Keratinocyte (primary cell): ENCODE data around the gene FTL. TPM values are rescaled to one million over a fixed set of nuclear protein-coding genes. Genes with fewer than 3 reads are reported as not detected.
A peak's percentile ranks its signal among the peaks of the same experiment; 100 is the strongest.

Source experiments
- DNase-seq: peaks from one replicate; pipeline ENCODE4 v3.0.0-alpha.2; 2011; ENCODE audit warnings: low read depth, missing footprints, low spot score
- FAIRE-seq: peaks from 2 replicates; lab custom pipeline; 2011; peaks lifted over from hg19 to GRCh38; lab: Jason Lieb, UNC
- H2AFZ ChIP-seq: 2 replicates; pipeline ENCODE4 v1.6.0; 2012; ENCODE audit warnings: low read length, control low read depth, inconsistent platforms; ENCODE audit not compliant: control insufficient read depth
- H3K27ac ChIP-seq: 2 replicates; pipeline ENCODE4 v1.5.1; 2011; ENCODE audit warnings: low read length; ENCODE audit not compliant: control insufficient read depth, insufficient read depth
- H3K27me3 ChIP-seq: 3 replicates; pipeline ENCODE4 v1.6.0; 2011; ENCODE audit warnings: low read length; ENCODE audit not compliant: control insufficient read depth, insufficient read depth; ENCODE audit errors: extremely low read depth
- H3K36me3 ChIP-seq, 2 experiments: 2 replicates in 1 of 2; 3 replicates in 1 of 2; pipeline ENCODE4 v1.5.1; 2011; ENCODE audit warnings: low read length in 2 of 2, mild to moderate bottlenecking in 1 of 2; ENCODE audit not compliant: control insufficient read depth in 2 of 2, insufficient read depth in 2 of 2; ENCODE audit errors: extremely low read depth in 1 of 2
- H3K4me1 ChIP-seq: 3 replicates; pipeline ENCODE4 v1.5.1; 2011; ENCODE audit warnings: low read length; ENCODE audit not compliant: control insufficient read depth, insufficient read depth; ENCODE audit errors: extremely low read depth
- H3K4me2 ChIP-seq: 3 replicates; pipeline ENCODE4 v1.6.0; 2011; ENCODE audit warnings: low read depth, low read length; ENCODE audit not compliant: control insufficient read depth, insufficient read depth; ENCODE audit errors: extremely low read depth
- H3K4me3 ChIP-seq, 3 experiments: fragments of 200-600 bp in 1 of 3; sonication (generic) in 1 of 3; 2 replicates in 2 of 3; 3 replicates in 1 of 3; pipeline ENCODE4 v1.5.1; 2011 to 2016; ENCODE audit warnings: low read length in 3 of 3, mild to moderate bottlenecking in 3 of 3, control low read depth in 2 of 3, inconsistent platforms in 1 of 3, low read depth in 1 of 3, mixed read lengths in 1 of 3, mixed run types in 1 of 3, moderate library complexity in 1 of 3; ENCODE audit not compliant: control insufficient read depth in 2 of 3, insufficient read depth in 2 of 3; ENCODE audit errors: extremely low read depth in 1 of 3
- H3K79me2 ChIP-seq: 2 replicates; pipeline ENCODE4 v1.6.0; 2012; ENCODE audit warnings: low read length; ENCODE audit not compliant: control insufficient read depth, insufficient read depth
- H3K9ac ChIP-seq: 3 replicates; pipeline ENCODE4 v1.6.0; 2011; ENCODE audit warnings: low read length; ENCODE audit not compliant: control insufficient read depth, insufficient read depth; ENCODE audit errors: extremely low read depth
- H3K9me1 ChIP-seq: 3 replicates; pipeline ENCODE4 v1.6.0; 2011; ENCODE audit warnings: low read length; ENCODE audit not compliant: control insufficient read depth, insufficient read depth; ENCODE audit errors: extremely low read depth
- H3K9me3 ChIP-seq: 2 replicates; pipeline ENCODE4 v1.5.1; 2012; ENCODE audit warnings: low read depth, low read length; ENCODE audit not compliant: control insufficient read depth
- H4K20me1 ChIP-seq: 3 replicates; pipeline ENCODE4 v1.6.0; 2011; ENCODE audit warnings: low read length; ENCODE audit not compliant: control insufficient read depth, insufficient read depth; ENCODE audit errors: extremely low read depth
- EZH2 ChIP-seq: IDR thresholded peaks from one replicate; pipeline ENCODE4 v1.6.1; 2012; ENCODE audit warnings: inconsistent platforms, mild to moderate bottlenecking, low read length, moderate library complexity
- dilution Hi-C: fragments of 300-500 bp; cut with MboI; formaldehyde crosslinking; loops from one replicate; pipeline ENCODE4 v1.7.0; 2020; ENCODE audit warnings: low sequenced_read_pairs; ENCODE audit not compliant: extremely low pct_ligation_motif_present
- polyA plus RNA-seq, 5 experiments: library from polyadenylated mRNA; depleted of rRNA in 3 of 5; stranded (reverse) in 3 of 5; stranded (forward) in 1 of 5; unstranded in 1 of 5; fragments of >200 nt; gene quantifications; 1 replicate in 1 of 5; 2 replicates in 3 of 5; 3 replicates in 1 of 5; pipeline versions ENCODE4 v1.2.1 to v1.2.3, GENCODE V29; 2011 to 2012; ENCODE audit warnings: missing spikeins in 2 of 5, low read depth in 1 of 5, low replicate concordance in 1 of 5
- TF ChIP-seq, protein P1 (sequence below), 3 experiments: IDR thresholded peaks in 1 of 3; conservative IDR thresholded peaks in 1 of 3; optimal IDR thresholded peaks in 1 of 3; 2 replicates in 2 of 3; 3 replicates in 1 of 3; pipeline versions ENCODE3 to v1.5.1; 2011; ENCODE audit warnings: low read length in 3 of 3, mild to moderate bottlenecking in 3 of 3, moderate library complexity in 2 of 3, control low read depth in 1 of 3, inconsistent platforms in 1 of 3; ENCODE audit not compliant: insufficient read depth in 2 of 3; ENCODE audit errors: extremely low read depth in 1 of 3

Gene FTL
- polyA plus RNA-seq, 1 donor (not counting 4 experiments of a cell fraction or from before 2014, with no cell fraction given): 838 TPM

DNA sequence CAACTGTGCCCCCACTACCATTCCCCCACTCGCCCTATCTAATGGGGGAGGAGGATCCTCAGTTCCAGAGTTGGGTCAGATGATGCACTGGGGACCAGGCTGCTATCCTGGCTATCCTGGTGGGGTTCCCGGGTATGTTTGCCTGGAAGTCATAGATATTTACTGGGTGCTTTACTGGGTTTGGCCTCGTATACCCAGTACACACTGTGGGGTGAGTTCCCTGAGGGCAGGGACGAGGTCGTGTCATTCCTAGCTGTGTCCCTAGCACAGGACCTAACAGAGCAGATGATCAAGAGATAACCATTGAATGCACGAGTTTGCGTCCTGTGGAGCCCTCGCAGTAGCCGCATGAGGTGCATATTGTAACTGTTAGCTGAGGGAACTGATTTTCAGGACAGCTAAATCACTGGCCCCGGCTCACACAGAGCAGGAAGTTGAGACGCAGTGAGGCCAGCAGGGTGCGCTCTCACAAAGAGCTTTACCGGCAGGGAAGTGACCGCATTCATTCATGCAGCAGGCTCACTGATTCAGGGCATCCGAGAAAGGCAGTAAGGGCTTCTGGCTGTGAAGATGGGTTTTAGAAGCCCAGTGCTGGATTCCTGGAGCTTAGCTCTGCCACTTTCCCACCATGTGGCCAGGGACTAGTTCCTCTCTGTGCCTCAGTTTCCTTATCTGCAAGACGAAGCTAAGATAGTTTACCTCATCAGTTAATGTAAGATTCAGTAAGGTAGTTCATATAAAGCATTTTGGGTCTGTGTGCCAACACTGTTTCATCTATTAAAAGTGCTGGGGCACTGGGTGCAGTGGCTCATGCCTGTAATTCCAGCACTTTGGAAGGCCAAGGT, 34.6 kb downstream of the FTL start:
- FAIRE-seq: peak; percentile 51
- H3K79me2 ChIP-seq: peaks cover 36% of the 10 kb centered on the region
- no peak overlapping the region for H3K27ac ChIP-seq
- no peaks in the 10 kb centered on the region for H4K20me1 ChIP-seq
- no peaks in the 10 kb centered on the region for H3K27me3 ChIP-seq
- H3K9me3 ChIP-seq: no peaks in the 10 kb centered on the region
- no peak overlapping the region for H2AFZ ChIP-seq
- no peak overlapping the region for H3K9ac ChIP-seq
- dilution Hi-C loops: no loop called here
- DNase-seq: no peak
- no peak overlapping the region for H3K4me3 ChIP-seq
- H3K4me1 ChIP-seq: peaks cover 7% of the 10 kb centered on the region
- H3K4me2 ChIP-seq: no peak overlapping the region
- H3K36me3 ChIP-seq: peaks cover 16 to 25% of the 10 kb centered on the region in 2 experiments
- TF ChIP-seq, protein P1, sequence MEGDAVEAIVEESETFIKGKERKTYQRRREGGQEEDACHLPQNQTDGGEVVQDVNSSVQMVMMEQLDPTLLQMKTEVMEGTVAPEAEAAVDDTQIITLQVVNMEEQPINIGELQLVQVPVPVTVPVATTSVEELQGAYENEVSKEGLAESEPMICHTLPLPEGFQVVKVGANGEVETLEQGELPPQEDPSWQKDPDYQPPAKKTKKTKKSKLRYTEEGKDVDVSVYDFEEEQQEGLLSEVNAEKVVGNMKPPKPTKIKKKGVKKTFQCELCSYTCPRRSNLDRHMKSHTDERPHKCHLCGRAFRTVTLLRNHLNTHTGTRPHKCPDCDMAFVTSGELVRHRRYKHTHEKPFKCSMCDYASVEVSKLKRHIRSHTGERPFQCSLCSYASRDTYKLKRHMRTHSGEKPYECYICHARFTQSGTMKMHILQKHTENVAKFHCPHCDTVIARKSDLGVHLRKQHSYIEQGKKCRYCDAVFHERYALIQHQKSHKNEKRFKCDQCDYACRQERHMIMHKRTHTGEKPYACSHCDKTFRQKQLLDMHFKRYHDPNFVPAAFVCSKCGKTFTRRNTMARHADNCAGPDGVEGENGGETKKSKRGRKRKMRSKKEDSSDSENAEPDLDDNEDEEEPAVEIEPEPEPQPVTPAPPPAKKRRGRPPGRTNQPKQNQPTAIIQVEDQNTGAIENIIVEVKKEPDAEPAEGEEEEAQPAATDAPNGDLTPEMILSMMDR (optimal IDR thresholded peaks at IDR 0.05 in 1 of 3, IDR thresholded peaks at IDR 0.05 in 1 of 3, conservative IDR thresholded peaks at IDR 0.05 in 1 of 3; ENCODE audit: extremely low read depth in 1 of 3, insufficient read depth in 2 of 3, low read length in 3 of 3): peak; percentile 81 to 94 (median 88)
- no peak for TF ChIP-seq EZH2
- H3K9me1 ChIP-seq: peaks cover 3% of the 10 kb centered on the region

DNA sequence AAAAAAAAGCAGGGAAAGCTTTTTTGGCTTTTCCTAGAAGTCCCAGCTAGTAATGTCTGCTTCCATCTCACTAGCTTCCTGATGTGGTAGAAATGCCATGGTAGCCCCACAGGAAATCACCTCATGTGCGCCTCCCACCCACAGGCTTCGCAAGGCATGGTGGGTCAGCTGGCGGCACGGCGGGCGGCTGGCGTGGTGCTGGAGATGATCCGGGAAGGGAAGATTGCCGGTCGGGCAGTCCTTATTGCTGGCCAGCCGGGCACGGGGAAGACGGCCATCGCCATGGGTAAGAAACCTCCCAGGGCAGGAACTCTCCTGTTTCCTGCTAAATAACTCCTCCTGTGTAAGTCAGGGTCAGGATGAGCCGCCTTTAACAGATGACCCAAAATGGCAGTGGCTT, 39.0 kb downstream of the FTL start:
- dilution Hi-C loops: no loop called here
- H3K9me1 ChIP-seq: no peaks in the 10 kb centered on the region
- peaks cover 3% of the 10 kb centered on the region for H3K79me2 ChIP-seq
- no peak overlapping the region for H3K4me3 ChIP-seq
- DNase-seq (no peak), FAIRE-seq (no peak)
- no peak overlapping the region for H2AFZ ChIP-seq
- no peak for TF ChIP-seq EZH2
- TF ChIP-seq, protein P1 (optimal IDR thresholded peaks at IDR 0.05 in 1 of 3, IDR thresholded peaks at IDR 0.05 in 1 of 3, conservative IDR thresholded peaks at IDR 0.05 in 1 of 3; ENCODE audit: extremely low read depth in 1 of 3, insufficient read depth in 2 of 3, low read length in 3 of 3): no peak
- H3K9me3 ChIP-seq: no peaks in the 10 kb centered on the region
- no peaks in the 10 kb centered on the region for H3K27me3 ChIP-seq
- no peak overlapping the region for H3K9ac ChIP-seq
- H3K27ac ChIP-seq: no peak overlapping the region
- no peaks in the 10 kb centered on the region for H3K4me1 ChIP-seq
- no peak overlapping the region for H3K4me2 ChIP-seq
- peaks cover 29 to 32% of the 10 kb centered on the region in 2 experiments for H3K36me3 ChIP-seq
- H4K20me1 ChIP-seq: no peaks in the 10 kb centered on the region
